SK-N-SH (cell line): ENCODE data around the gene RIPOR2. TPM values are rescaled to one million over a fixed set of nuclear protein-coding genes. Genes with fewer than 3 reads are reported as not detected.

Experiments
- CTCF ChIA-PET: fragments of 300-600, 350-600 bp; formaldehyde crosslinking; extraction: SDS; loops from one replicate; lab custom pipeline; 2021; lab: Yijun Ruan, JAX
- POLR2A ChIA-PET: fragments of 350-600 bp; sonication (Branson Sonifier 250); formaldehyde crosslinking; extraction: SDS; loops from one replicate; lab custom pipeline; 2020; ENCODE audit warnings: antibody characterized with exemption, inconsistent platforms; lab: Yijun Ruan, JAX
- DNase-seq: peaks from one replicate; pipeline ENCODE4 v3.0.0; 2012
- H2AFZ ChIP-seq: fragments of 200-600 bp; sonication (generic); 2 replicates; pipeline ENCODE4 v1.8.1; 2016; ENCODE audit warnings: antibody characterized with exemption, mild to moderate bottlenecking, low read depth
- H3F3A ChIP-seq: fragments of 200-600 bp; sonication (generic); replicated peaks from 2 replicates; pipeline ENCODE3; 2016; ENCODE audit warnings: antibody characterized with exemption, mild to moderate bottlenecking; ENCODE audit not compliant: insufficient read depth
- H3K27ac ChIP-seq, 2 experiments: fragments of 200-500 bp in 1 of 2; fragments of 200-600 bp in 1 of 2; sonication (Bioruptor generic) in 1 of 2; sonication (generic), shearing (Covaris generic) in 1 of 2; 2 replicates each; pipeline versions ENCODE4 v1.5.1 to v1.6.1; 2014 to 2016; ENCODE audit warnings: low read depth in 2 of 2, inconsistent platforms in 1 of 2, low read length in 1 of 2, mild to moderate bottlenecking in 1 of 2, mixed read lengths in 1 of 2
- H3K27me3 ChIP-seq: fragments of 200-600 bp; sonication (generic), shearing (Covaris generic); 2 replicates; pipeline ENCODE4 v1.6.1; 2016; ENCODE audit warnings: mixed run types; ENCODE audit not compliant: insufficient read depth
- H3K36me3 ChIP-seq, 2 experiments: fragments of 200-500 bp in 1 of 2; fragments of 200-600 bp in 1 of 2; sonication (Bioruptor generic) in 1 of 2; sonication (generic) in 1 of 2; replicated peaks in 1 of 2; 2 replicates each; pipeline versions ENCODE3 to v1.5.1; 2014 to 2016; ENCODE audit warnings: low read length in 1 of 2, mild to moderate bottlenecking in 1 of 2; ENCODE audit not compliant: insufficient read depth in 2 of 2, control insufficient read depth in 1 of 2
- H3K4me1 ChIP-seq, 2 experiments: fragments of 200-500 bp in 1 of 2; fragments of 200-600 bp in 1 of 2; sonication (Bioruptor generic) in 1 of 2; sonication (generic), shearing (Covaris generic) in 1 of 2; 2 replicates each; pipeline versions ENCODE4 v1.5.1 to v1.6.1; 2014 to 2016; ENCODE audit warnings: low read depth in 1 of 2, low read length in 1 of 2, mixed run types in 1 of 2; ENCODE audit not compliant: insufficient read depth in 2 of 2, control insufficient read depth in 1 of 2
- H3K4me2 ChIP-seq: fragments of 200-600 bp; sonication (generic), shearing (Covaris generic); 2 replicates; pipeline ENCODE4 v1.6.1; 2017; ENCODE audit warnings: mixed run types
- H3K4me3 ChIP-seq, 2 experiments: fragments of 200-500 bp in 1 of 2; fragments of 200-600 bp in 1 of 2; sonication (Bioruptor generic) in 1 of 2; sonication (generic), shearing (Covaris generic) in 1 of 2; 2 replicates each; pipeline versions ENCODE4 v1.5.1 to v1.8.1; 2014 to 2016; ENCODE audit warnings: low read depth in 2 of 2, inconsistent platforms in 1 of 2, low read length in 1 of 2, mild to moderate bottlenecking in 1 of 2, mixed read lengths in 1 of 2, moderate library complexity in 1 of 2
- H3K79me2 ChIP-seq: fragments of 200-600 bp; sonication (generic); 2 replicates; pipeline ENCODE4 v1.8.1; 2017; ENCODE audit warnings: mild to moderate bottlenecking; ENCODE audit not compliant: insufficient read depth
- H3K9ac ChIP-seq: fragments of 200-600 bp; sonication (generic); 2 replicates; pipeline ENCODE4 v1.6.1; 2017; ENCODE audit warnings: mixed run types
- H3K9me2 ChIP-seq: fragments of 200-600 bp; sonication (generic); 2 replicates; pipeline ENCODE4 v1.6.1; 2017; ENCODE audit warnings: mixed run types
- H3K9me3 ChIP-seq: fragments of 200-600 bp; sonication (generic); 2 replicates; pipeline ENCODE4 v1.6.1; 2017; ENCODE audit warnings: mixed run types, mild to moderate bottlenecking, moderate library complexity
- H4K20me1 ChIP-seq: fragments of 200-600 bp; sonication (generic); 2 replicates; pipeline ENCODE4 v1.6.1; 2017; ENCODE audit warnings: mild to moderate bottlenecking, mixed run types; ENCODE audit not compliant: insufficient read depth
- EP300 ChIP-seq, 2 experiments: IDR thresholded peaks; 2 replicates each; pipeline versions ENCODE4 v1.4.0 to v1.6.1; 2012; ENCODE audit warnings: borderline replicate concordance in 1 of 2, low read depth in 1 of 2, low read length in 1 of 2
- FOSL2 ChIP-seq: IDR thresholded peaks from 2 replicates; pipeline ENCODE4 v1.4.0; 2012; ENCODE audit warnings: low read depth, mild to moderate bottlenecking, moderate library complexity, borderline replicate concordance
- FOXM1 ChIP-seq: IDR thresholded peaks from 2 replicates; pipeline ENCODE4 v1.4.0; 2012; ENCODE audit warnings: low read depth, mild to moderate bottlenecking
- GABPA ChIP-seq: IDR thresholded peaks from 2 replicates; pipeline ENCODE4 v1.4.0; 2012; ENCODE audit warnings: low read depth, mild to moderate bottlenecking
- RAD21 ChIP-seq: IDR thresholded peaks from 2 replicates; pipeline ENCODE4 v1.6.1; 2012; ENCODE audit warnings: mild to moderate bottlenecking, low read length
- RCOR1 ChIP-seq: fragments of 150-350 bp; IDR thresholded peaks from 2 replicates; pipeline ENCODE4 v1.6.1; 2017; ENCODE audit warnings: antibody characterized with exemption, low read length
- RFX5 ChIP-seq: IDR thresholded peaks from 2 replicates; pipeline ENCODE4 v1.6.1; 2012; ENCODE audit warnings: mild to moderate bottlenecking, improper control_type of control experiment, low read length
- RXRA ChIP-seq: IDR thresholded peaks from 2 replicates; pipeline ENCODE4 v1.4.0; 2012; ENCODE audit warnings: low read depth, mild to moderate bottlenecking, borderline replicate concordance
- SIN3A ChIP-seq: IDR thresholded peaks from 2 replicates; pipeline ENCODE4 v1.6.1; 2012; ENCODE audit warnings: low read depth, mild to moderate bottlenecking, low read length, moderate library complexity, borderline replicate concordance
- TAF1 ChIP-seq: IDR thresholded peaks from 2 replicates; pipeline ENCODE4 v1.6.1; 2012; ENCODE audit warnings: low read depth, mild to moderate bottlenecking, low read length, moderate library complexity, borderline replicate concordance
- TCF12 ChIP-seq: IDR thresholded peaks from 2 replicates; pipeline ENCODE4 v1.4.0; 2012
- TEAD4 ChIP-seq: IDR thresholded peaks from 2 replicates; pipeline ENCODE4 v1.4.0; 2012; ENCODE audit warnings: mild to moderate bottlenecking, borderline replicate concordance; ENCODE audit not compliant: insufficient read depth
- WGBS: methylation state at CpG from one replicate; pipeline ENCODE4 v1.1.6; 2017; ENCODE audit warnings: low lambda C conversion rate; 5-methylcytosine and 5-hydroxymethylcytosine counted together
- polyA plus RNA-seq, 3 experiments: library from polyadenylated mRNA; depleted of rRNA; stranded (reverse); fragments of >200 nt; gene quantifications; 2 replicates each; pipeline ENCODE4 v1.2.3, GENCODE V29; 2012
- TF ChIP-seq, protein P1 (sequence below): IDR thresholded peaks from 2 replicates; pipeline ENCODE4 v1.4.0; 2012; ENCODE audit warnings: low read depth, borderline replicate concordance
- TF ChIP-seq, protein P2 (sequence below): IDR thresholded peaks from 2 replicates; pipeline ENCODE4; 2012
- TF ChIP-seq, protein P3 (sequence below): IDR thresholded peaks from 2 replicates; pipeline ENCODE4 v1.6.1; 2012; ENCODE audit warnings: mild to moderate bottlenecking, low read depth, low read length, moderate library complexity
- TF ChIP-seq, protein P4 (sequence below): fragments of 150-350 bp; IDR thresholded peaks from 2 replicates; pipeline ENCODE4 v1.6.1; 2016; ENCODE audit warnings: mild to moderate bottlenecking, low read depth, low read length

The RIPOR2 gene
- polyA plus RNA-seq, 1 of the 3 experiments (the other 2 are of a cell fraction): 0.05 TPM

DNA sequence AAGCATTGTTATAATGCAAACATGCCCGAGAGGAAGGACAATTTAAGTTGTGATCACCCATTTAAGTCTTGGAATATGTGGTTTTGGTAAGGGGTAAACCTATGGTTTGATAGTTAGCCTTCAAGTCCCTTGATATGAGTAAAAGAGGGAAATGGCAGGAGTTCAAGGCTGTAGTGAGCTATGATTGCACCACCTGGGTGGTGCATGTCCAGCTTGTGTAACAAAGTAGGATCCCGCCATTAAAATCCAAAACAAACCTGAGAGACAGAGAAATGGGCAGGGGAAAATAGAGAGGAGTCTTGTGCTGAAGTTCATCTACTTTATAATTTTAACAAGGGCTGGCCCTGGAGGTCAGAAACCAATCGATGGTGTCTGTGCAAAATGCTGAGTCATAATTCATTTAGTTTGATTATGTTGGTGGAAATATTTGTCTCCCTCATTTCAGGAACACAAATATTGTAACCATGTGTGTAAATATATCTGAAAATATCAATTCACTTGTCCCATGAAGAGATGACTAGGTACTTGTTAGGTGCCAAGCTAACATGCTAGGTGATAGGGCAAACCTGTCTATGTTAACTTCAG, 113.8 kb downstream of the RIPOR2 start:
- H3F3A ChIP-seq: no peaks in the 10 kb centered on the region
- no peak for DNase-seq
- no peaks in the 10 kb centered on the region; a peak in 1 of 4 replicates for H3K4me1 ChIP-seq
- H3K27ac ChIP-seq: no peak overlapping the region
- no peaks in the 10 kb centered on the region for H3K27me3 ChIP-seq
- H3K9ac ChIP-seq: no peak overlapping the region
- POLR2A ChIA-PET: no interaction called here
- H4K20me1 ChIP-seq: no peaks in the 10 kb centered on the region
- WGBS: 92% methylated on average over 3 of the region's 3 CpGs
- H3K4me2 ChIP-seq: no peak overlapping the region
- TF ChIP-seq, protein P1, sequence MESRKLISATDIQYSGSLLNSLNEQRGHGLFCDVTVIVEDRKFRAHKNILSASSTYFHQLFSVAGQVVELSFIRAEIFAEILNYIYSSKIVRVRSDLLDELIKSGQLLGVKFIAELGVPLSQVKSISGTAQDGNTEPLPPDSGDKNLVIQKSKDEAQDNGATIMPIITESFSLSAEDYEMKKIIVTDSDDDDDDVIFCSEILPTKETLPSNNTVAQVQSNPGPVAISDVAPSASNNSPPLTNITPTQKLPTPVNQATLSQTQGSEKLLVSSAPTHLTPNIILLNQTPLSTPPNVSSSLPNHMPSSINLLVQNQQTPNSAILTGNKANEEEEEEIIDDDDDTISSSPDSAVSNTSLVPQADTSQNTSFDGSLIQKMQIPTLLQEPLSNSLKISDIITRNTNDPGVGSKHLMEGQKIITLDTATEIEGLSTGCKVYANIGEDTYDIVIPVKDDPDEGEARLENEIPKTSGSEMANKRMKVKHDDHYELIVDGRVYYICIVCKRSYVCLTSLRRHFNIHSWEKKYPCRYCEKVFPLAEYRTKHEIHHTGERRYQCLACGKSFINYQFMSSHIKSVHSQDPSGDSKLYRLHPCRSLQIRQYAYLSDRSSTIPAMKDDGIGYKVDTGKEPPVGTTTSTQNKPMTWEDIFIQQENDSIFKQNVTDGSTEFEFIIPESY: no peak
- TF ChIP-seq SIN3A (no peak), TCF12 (no peak), RAD21 (no peak), TAF1 (no peak), FOSL2 (no peak)
- TF ChIP-seq, protein P2, sequence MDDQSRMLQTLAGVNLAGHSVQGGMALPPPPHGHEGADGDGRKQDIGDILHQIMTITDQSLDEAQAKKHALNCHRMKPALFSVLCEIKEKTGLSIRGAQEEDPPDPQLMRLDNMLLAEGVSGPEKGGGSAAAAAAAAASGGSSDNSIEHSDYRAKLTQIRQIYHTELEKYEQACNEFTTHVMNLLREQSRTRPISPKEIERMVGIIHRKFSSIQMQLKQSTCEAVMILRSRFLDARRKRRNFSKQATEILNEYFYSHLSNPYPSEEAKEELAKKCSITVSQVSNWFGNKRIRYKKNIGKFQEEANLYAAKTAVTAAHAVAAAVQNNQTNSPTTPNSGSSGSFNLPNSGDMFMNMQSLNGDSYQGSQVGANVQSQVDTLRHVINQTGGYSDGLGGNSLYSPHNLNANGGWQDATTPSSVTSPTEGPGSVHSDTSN: no peak
- TF ChIP-seq, protein P3, sequence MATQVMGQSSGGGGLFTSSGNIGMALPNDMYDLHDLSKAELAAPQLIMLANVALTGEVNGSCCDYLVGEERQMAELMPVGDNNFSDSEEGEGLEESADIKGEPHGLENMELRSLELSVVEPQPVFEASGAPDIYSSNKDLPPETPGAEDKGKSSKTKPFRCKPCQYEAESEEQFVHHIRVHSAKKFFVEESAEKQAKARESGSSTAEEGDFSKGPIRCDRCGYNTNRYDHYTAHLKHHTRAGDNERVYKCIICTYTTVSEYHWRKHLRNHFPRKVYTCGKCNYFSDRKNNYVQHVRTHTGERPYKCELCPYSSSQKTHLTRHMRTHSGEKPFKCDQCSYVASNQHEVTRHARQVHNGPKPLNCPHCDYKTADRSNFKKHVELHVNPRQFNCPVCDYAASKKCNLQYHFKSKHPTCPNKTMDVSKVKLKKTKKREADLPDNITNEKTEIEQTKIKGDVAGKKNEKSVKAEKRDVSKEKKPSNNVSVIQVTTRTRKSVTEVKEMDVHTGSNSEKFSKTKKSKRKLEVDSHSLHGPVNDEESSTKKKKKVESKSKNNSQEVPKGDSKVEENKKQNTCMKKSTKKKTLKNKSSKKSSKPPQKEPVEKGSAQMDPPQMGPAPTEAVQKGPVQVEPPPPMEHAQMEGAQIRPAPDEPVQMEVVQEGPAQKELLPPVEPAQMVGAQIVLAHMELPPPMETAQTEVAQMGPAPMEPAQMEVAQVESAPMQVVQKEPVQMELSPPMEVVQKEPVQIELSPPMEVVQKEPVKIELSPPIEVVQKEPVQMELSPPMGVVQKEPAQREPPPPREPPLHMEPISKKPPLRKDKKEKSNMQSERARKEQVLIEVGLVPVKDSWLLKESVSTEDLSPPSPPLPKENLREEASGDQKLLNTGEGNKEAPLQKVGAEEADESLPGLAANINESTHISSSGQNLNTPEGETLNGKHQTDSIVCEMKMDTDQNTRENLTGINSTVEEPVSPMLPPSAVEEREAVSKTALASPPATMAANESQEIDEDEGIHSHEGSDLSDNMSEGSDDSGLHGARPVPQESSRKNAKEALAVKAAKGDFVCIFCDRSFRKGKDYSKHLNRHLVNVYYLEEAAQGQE: no peak
- no peaks in the 10 kb centered on the region for H3K9me3 ChIP-seq
- no peak overlapping the region for H3K4me3 ChIP-seq
- no peak overlapping the region for H2AFZ ChIP-seq
- H3K9me2 ChIP-seq: no peaks in the 10 kb centered on the region
- no peaks in the 10 kb centered on the region for H3K36me3 ChIP-seq
- no peaks in the 10 kb centered on the region for H3K79me2 ChIP-seq
- CTCF ChIA-PET: interaction anchor here (0.6 to 1.5 kb wide), 2 partner anchors 30 to 34 kb away, joined by 3 to 5 read pairs; no protein-coding TSS in a partner anchor

DNA sequence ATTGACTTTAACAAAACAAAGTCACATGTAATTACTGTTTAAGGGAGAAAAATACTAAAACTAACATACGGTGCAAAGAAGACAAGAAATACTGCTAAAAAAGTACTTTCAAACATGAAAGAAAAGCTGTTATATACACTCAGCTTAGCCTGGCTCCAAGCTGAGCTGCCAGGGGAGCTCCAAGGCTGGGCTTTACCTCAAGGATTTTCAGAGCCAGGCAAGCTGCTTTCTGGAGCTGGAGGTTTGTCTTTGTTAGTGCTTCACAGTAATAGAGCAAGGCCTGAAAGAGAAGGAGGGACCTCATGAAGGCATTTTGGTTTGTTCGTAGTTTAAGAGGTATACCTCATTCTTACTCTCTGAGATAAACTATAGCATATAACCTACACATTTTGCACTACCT, 117.4 kb downstream of the RIPOR2 start:
- H3K9ac ChIP-seq: no peak overlapping the region
- ChIA-PET POLR2A (no interaction called here), CTCF (no interaction called here)
- no peaks in the 10 kb centered on the region for H3K79me2 ChIP-seq
- no peaks in the 10 kb centered on the region for H4K20me1 ChIP-seq
- no peak overlapping the region for H3K4me3 ChIP-seq
- H3K27ac ChIP-seq: no peak overlapping the region
- TF ChIP-seq FOSL2 (no peak), RFX5 (no peak), EP300 (IDR thresholded peaks at IDR 0.05; ENCODE audit: borderline replicate concordance in 1 of 2, low read depth in 1 of 2, low read length in 1 of 2) (no peak), RXRA (no peak), RCOR1 (no peak), TEAD4 (no peak), RAD21 (no peak), GABPA (no peak), FOXM1 (no peak)
- TF ChIP-seq, protein P4, sequence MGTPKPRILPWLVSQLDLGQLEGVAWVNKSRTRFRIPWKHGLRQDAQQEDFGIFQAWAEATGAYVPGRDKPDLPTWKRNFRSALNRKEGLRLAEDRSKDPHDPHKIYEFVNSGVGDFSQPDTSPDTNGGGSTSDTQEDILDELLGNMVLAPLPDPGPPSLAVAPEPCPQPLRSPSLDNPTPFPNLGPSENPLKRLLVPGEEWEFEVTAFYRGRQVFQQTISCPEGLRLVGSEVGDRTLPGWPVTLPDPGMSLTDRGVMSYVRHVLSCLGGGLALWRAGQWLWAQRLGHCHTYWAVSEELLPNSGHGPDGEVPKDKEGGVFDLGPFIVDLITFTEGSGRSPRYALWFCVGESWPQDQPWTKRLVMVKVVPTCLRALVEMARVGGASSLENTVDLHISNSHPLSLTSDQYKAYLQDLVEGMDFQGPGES: no peak
- H3K4me1 ChIP-seq: no peaks in the 10 kb centered on the region
- H3K36me3 ChIP-seq: no peaks in the 10 kb centered on the region
- H3K9me3 ChIP-seq: no peaks in the 10 kb centered on the region
- no peaks in the 10 kb centered on the region for H3K27me3 ChIP-seq
- DNase-seq: no peak
- H3K9me2 ChIP-seq: no peaks in the 10 kb centered on the region
- no peaks in the 10 kb centered on the region for H3F3A ChIP-seq
- no peak overlapping the region for H3K4me2 ChIP-seq
- H2AFZ ChIP-seq: no peak overlapping the region
- WGBS: 93% methylated on average over 2 of the region's 2 CpGs
